ENCODE measurements around the gene RGS12. TPM values are rescaled to one million over a fixed set of nuclear protein-coding genes. Genes with fewer than 3 reads are reported as not detected.

The RGS12 gene
- total RNA-seq, 1 donor from 2014 or later, result 10.6 TPM

GRCh38 chr4:3336382-3337356 is 43.8 kb downstream of the RGS12 start:
- no peaks in the 10 kb centered on the region for H3K36me3 Mint-ChIP-seq (ENCODE audit: low read depth)
- H3K4me3 Mint-ChIP-seq, result no peak overlapping the region
- H3K27ac Mint-ChIP-seq, result no peak overlapping the region
- H3K4me1 Mint-ChIP-seq, result peaks cover 5% of the 10 kb centered on the region
- POLR2A ChIA-PET, result no interaction called here
- no peaks in the 10 kb centered on the region for H3K9me3 Mint-ChIP-seq
- DNase-seq (no peak), ATAC-seq (ENCODE audit: low read depth) (no peak)
- TF ChIP-seq, protein P1, sequence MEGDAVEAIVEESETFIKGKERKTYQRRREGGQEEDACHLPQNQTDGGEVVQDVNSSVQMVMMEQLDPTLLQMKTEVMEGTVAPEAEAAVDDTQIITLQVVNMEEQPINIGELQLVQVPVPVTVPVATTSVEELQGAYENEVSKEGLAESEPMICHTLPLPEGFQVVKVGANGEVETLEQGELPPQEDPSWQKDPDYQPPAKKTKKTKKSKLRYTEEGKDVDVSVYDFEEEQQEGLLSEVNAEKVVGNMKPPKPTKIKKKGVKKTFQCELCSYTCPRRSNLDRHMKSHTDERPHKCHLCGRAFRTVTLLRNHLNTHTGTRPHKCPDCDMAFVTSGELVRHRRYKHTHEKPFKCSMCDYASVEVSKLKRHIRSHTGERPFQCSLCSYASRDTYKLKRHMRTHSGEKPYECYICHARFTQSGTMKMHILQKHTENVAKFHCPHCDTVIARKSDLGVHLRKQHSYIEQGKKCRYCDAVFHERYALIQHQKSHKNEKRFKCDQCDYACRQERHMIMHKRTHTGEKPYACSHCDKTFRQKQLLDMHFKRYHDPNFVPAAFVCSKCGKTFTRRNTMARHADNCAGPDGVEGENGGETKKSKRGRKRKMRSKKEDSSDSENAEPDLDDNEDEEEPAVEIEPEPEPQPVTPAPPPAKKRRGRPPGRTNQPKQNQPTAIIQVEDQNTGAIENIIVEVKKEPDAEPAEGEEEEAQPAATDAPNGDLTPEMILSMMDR (IDR thresholded peaks at IDR 0.05), result no peak
- H3K27me3 Mint-ChIP-seq, result no peaks in the 10 kb centered on the region
- CTCF ChIA-PET, result no interaction called here
- intact Hi-C loops (cut with micrococcal nuclease), result no loop called here

- TF ChIP-seq, protein P1 (IDR thresholded peaks at IDR 0.05), result no peak
- ATAC-seq (ENCODE audit: low read depth) (no peak), DNase-seq (no peak)
- CTCF ChIA-PET, result no interaction called here
- intact Hi-C loops (cut with micrococcal nuclease), result no loop called here
- POLR2A ChIA-PET, result no interaction called here
- no peak overlapping the region for H3K4me3 Mint-ChIP-seq
- H3K27ac Mint-ChIP-seq, result no peak overlapping the region
- H3K36me3 Mint-ChIP-seq (ENCODE audit: low read depth), result no peaks in the 10 kb centered on the region
- peaks cover 5% of the 10 kb centered on the region for H3K4me1 Mint-ChIP-seq
- H3K27me3 Mint-ChIP-seq, result no peaks in the 10 kb centered on the region
- H3K9me3 Mint-ChIP-seq, result no peaks in the 10 kb centered on the region
Observed at GRCh38 chr4:3337357-3337732, 44.5 kb downstream of the RGS12 start.

DNA sequence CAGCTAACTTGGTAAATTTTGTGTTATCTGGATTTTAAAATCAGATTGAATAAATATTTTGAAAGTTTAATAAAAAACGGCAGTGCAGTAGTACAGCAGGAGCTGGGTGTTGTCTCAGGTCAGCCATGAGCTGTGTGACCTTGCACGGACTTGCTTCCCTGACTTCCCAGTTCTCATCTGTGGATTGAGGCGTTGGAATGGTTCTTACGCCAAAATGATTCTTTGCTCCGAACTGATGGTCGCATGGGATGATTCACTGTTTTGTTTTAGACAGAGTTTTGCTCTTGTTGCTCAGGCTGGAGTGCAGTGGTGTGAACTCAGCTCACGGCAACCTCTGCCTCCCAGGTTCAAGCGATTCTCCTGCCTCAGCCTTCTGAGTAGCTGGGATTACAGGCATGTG is 45.0 kb downstream of the RGS12 start:
- intact Hi-C loops (cut with micrococcal nuclease), result no loop called here
- CTCF ChIA-PET, result no interaction called here
- no peaks in the 10 kb centered on the region for H3K27me3 Mint-ChIP-seq
- ATAC-seq (ENCODE audit: low read depth), result no peak
- no peak for DNase-seq
- no peak overlapping the region for H3K27ac Mint-ChIP-seq
- TF ChIP-seq, protein P1 (IDR thresholded peaks at IDR 0.05), result no peak
- H3K36me3 Mint-ChIP-seq (ENCODE audit: low read depth), result no peaks in the 10 kb centered on the region
- no peaks in the 10 kb centered on the region for H3K9me3 Mint-ChIP-seq
- peaks cover 5% of the 10 kb centered on the region for H3K4me1 Mint-ChIP-seq
- no peak overlapping the region for H3K4me3 Mint-ChIP-seq
- POLR2A ChIA-PET, result no interaction called here

- H3K4me3 Mint-ChIP-seq, result no peak overlapping the region
- ChIA-PET CTCF (no interaction called here), POLR2A (no interaction called here)
- ATAC-seq (ENCODE audit: low read depth), result no peak
- H3K9me3 Mint-ChIP-seq, result no peaks in the 10 kb centered on the region
- TF ChIP-seq, protein P1 (IDR thresholded peaks at IDR 0.05), result no peak
- peaks cover 5% of the 10 kb centered on the region for H3K4me1 Mint-ChIP-seq
- H3K27ac Mint-ChIP-seq, result no peak overlapping the region
- DNase-seq, result no peak
- no peaks in the 10 kb centered on the region for H3K36me3 Mint-ChIP-seq (ENCODE audit: low read depth)
- H3K27me3 Mint-ChIP-seq, result no peaks in the 10 kb centered on the region
- intact Hi-C loops (cut with micrococcal nuclease), result no loop called here
Observed at GRCh38 chr4:3338321-3338838, 45.6 kb downstream of the RGS12 start.

- H3K27ac Mint-ChIP-seq, result no peak overlapping the region
- H3K27me3 Mint-ChIP-seq, result no peaks in the 10 kb centered on the region
- intact Hi-C loops (cut with micrococcal nuclease), result no loop called here
- DNase-seq (no peak), ATAC-seq (ENCODE audit: low read depth) (no peak)
- TF ChIP-seq, protein P1 (IDR thresholded peaks at IDR 0.05), result no peak
- ChIA-PET CTCF (no interaction called here), POLR2A (interaction anchor here (0.6 kb wide), 1 partner anchor 29 kb away, joined by 3 read pairs; no protein-coding TSS in a partner anchor)
- peaks cover 5% of the 10 kb centered on the region for H3K4me1 Mint-ChIP-seq
- no peak overlapping the region for H3K4me3 Mint-ChIP-seq
- H3K36me3 Mint-ChIP-seq (ENCODE audit: low read depth), result no peaks in the 10 kb centered on the region
- no peaks in the 10 kb centered on the region for H3K9me3 Mint-ChIP-seq
Observed at GRCh38 chr4:3338976-3339531, 46.2 kb downstream of the RGS12 start.

All from activated B cell treated with CpG ODN at 0.5 μM for 24 hours (primary cell).